Endothelial cell of umbilical vein (primary cell): ENCODE measurements around the gene TRMT2B. TPM values are rescaled to one million over a fixed set of nuclear protein-coding genes. Genes with fewer than 3 reads are reported as not detected.

Source experiments
- BruUV-seq: library from RNA; stranded (reverse); fragments of 400-500 nt; replicated peaks from 2 replicates; lab custom pipeline; 2021; lab: Mats Ljungman, UMichigan
- CTCF ChIA-PET: fragments of 300-600, 350-600 bp; sonication (Branson Sonifier 250); formaldehyde crosslinking; loops from one replicate; lab custom pipeline; 2021; ENCODE audit warnings: antibody characterized with exemption, inconsistent platforms; lab: Charles Lee
- POLR2A ChIA-PET: fragments of 300-600, 350-600 bp; sonication (Branson Sonifier 250); formaldehyde crosslinking; loops from one replicate; lab custom pipeline; 2021; ENCODE audit warnings: antibody characterized with exemption, inconsistent platforms; lab: Charles Lee
- DNase-seq: peaks from one replicate; pipeline ENCODE4 v3.0.0-alpha.2; 2011; ENCODE audit warnings: low read depth, low spot score
- FAIRE-seq: peaks from 2 replicates; lab custom pipeline; 2011; peaks lifted over from hg19 to GRCh38; lab: Jason Lieb, UNC
- H2AFZ ChIP-seq: 2 replicates; pipeline ENCODE4 v1.6.0; 2012; ENCODE audit warnings: low read depth, low read length, control low read depth, inconsistent platforms
- H3K27ac ChIP-seq: 2 replicates; pipeline ENCODE4 v1.5.1; 2011; ENCODE audit warnings: low read depth, mild to moderate bottlenecking, control low read depth, low read length, moderate library complexity; ENCODE audit not compliant: insufficient read depth
- H3K27me3 ChIP-seq, 2 experiments: 2 replicates each; pipeline versions ENCODE4 v1.6.0 to v1.6.1; 2011; ENCODE audit warnings: low read length in 2 of 2, mixed read lengths in 1 of 2; ENCODE audit not compliant: control insufficient read depth in 2 of 2, insufficient read depth in 2 of 2
- H3K36me3 ChIP-seq, 2 experiments: 2 replicates in 1 of 2; 3 replicates in 1 of 2; pipeline ENCODE4 v1.5.1; 2011; ENCODE audit warnings: low read length in 2 of 2, mild to moderate bottlenecking in 1 of 2, moderate library complexity in 1 of 2; ENCODE audit not compliant: control insufficient read depth in 2 of 2, insufficient read depth in 2 of 2; ENCODE audit errors: extremely low read depth in 1 of 2
- H3K4me1 ChIP-seq: 3 replicates; pipeline ENCODE4 v1.5.1; 2011; ENCODE audit warnings: mild to moderate bottlenecking, low read length; ENCODE audit not compliant: control insufficient read depth, insufficient read depth; ENCODE audit errors: extremely low read depth
- H3K4me2 ChIP-seq: 2 replicates; pipeline ENCODE4 v1.6.1; 2011; ENCODE audit warnings: low read length, control low read depth, mixed read lengths; ENCODE audit not compliant: insufficient read depth
- H3K4me3 ChIP-seq, 3 experiments: fragments of 200-600 bp in 1 of 3; sonication (generic), shearing (Covaris generic) in 1 of 3; replicated peaks in 1 of 3; 2 replicates each; pipeline ENCODE4 v1.5.1; 2011 to 2016; ENCODE audit warnings: control low read depth in 3 of 3, low read length in 3 of 3, mild to moderate bottlenecking in 2 of 3, inconsistent platforms in 1 of 3, low read depth in 1 of 3, moderate library complexity in 1 of 3; ENCODE audit not compliant: insufficient read depth in 1 of 3
- H3K79me2 ChIP-seq: 2 replicates; pipeline ENCODE4 v1.6.0; 2012; ENCODE audit warnings: low read length, inconsistent platforms; ENCODE audit not compliant: control insufficient read depth, insufficient read depth
- H3K9ac ChIP-seq: replicated peaks from 2 replicates; pipeline ENCODE3; 2011; ENCODE audit warnings: low read length, control low read depth; ENCODE audit not compliant: insufficient read depth; ENCODE audit errors: extremely low read depth
- H3K9me1 ChIP-seq: replicated peaks from 3 replicates; pipeline ENCODE4 v1.6.0; 2011; ENCODE audit warnings: mild to moderate bottlenecking, low read length; ENCODE audit not compliant: control insufficient read depth, insufficient read depth; ENCODE audit errors: extremely low read depth
- H3K9me3 ChIP-seq: replicated peaks from 2 replicates; pipeline ENCODE4 v1.5.1; 2012; ENCODE audit warnings: low read length, inconsistent platforms; ENCODE audit not compliant: control insufficient read depth, insufficient read depth
- H4K20me1 ChIP-seq: replicated peaks from 2 replicates; pipeline ENCODE3; 2011; ENCODE audit warnings: mild to moderate bottlenecking, low read length; ENCODE audit not compliant: control insufficient read depth, insufficient read depth; ENCODE audit errors: extremely low read depth
- EZH2 ChIP-seq: IDR thresholded peaks from 2 replicates; pipeline ENCODE4 v1.6.1; 2012; ENCODE audit warnings: borderline replicate concordance, low read depth, mild to moderate bottlenecking, moderate library complexity, low read length, inconsistent platforms; ENCODE audit not compliant: severe bottlenecking
- FOS ChIP-seq: IDR thresholded peaks from 2 replicates; pipeline ENCODE4 v1.6.1; 2011; ENCODE audit warnings: mild to moderate bottlenecking, low read length, moderate library complexity, borderline replicate concordance; ENCODE audit not compliant: insufficient read depth
- GATA2 ChIP-seq: IDR thresholded peaks from 2 replicates; pipeline ENCODE4 v1.7.0; 2011; ENCODE audit warnings: low read depth, mild to moderate bottlenecking, moderate library complexity, mixed read lengths, low read length; ENCODE audit not compliant: insufficient read length, insufficient read depth
- JUN ChIP-seq: IDR thresholded peaks from 2 replicates; pipeline ENCODE4 v1.6.1; 2011; ENCODE audit warnings: borderline replicate concordance, low read depth; ENCODE audit not compliant: insufficient read length, insufficient read depth
- MYC ChIP-seq: IDR thresholded peaks from one replicate; pipeline ENCODE4 v1.6.1; 2011; ENCODE audit warnings: mild to moderate bottlenecking, low read depth, low read length
- POLR2A ChIP-seq: IDR thresholded peaks from 2 replicates; pipeline ENCODE4 v1.6.1; 2012; ENCODE audit warnings: low read depth, mild to moderate bottlenecking, control low read depth, low read length
- POLR2AphosphoS5 ChIP-seq: IDR thresholded peaks from 2 replicates; pipeline ENCODE4 v1.6.1; 2012; ENCODE audit warnings: low read depth, mild to moderate bottlenecking, control low read depth, low read length, moderate library complexity; ENCODE audit not compliant: insufficient read depth
- dilution Hi-C: fragments of 300-500 bp; cut with MboI; formaldehyde crosslinking; loops from one replicate; pipeline ENCODE4 v1.15.0; 2019; ENCODE audit warnings: low sequenced_read_pairs; ENCODE audit not compliant: extremely low pct_ligation_motif_present
- intact Hi-C: fragments of 100-400 bp; cut with micrococcal nuclease; formaldehyde crosslinking; loops from one replicate; pipeline ENCODE4 v1.10.0; 2022
- polyA plus RNA-seq, 4 experiments: library from polyadenylated mRNA; depleted of rRNA in 3 of 4; stranded (reverse) in 3 of 4; unstranded in 1 of 4; fragments of >200 nt; gene quantifications; 2 replicates each; pipeline versions ENCODE4 v1.2.1 to v1.2.3, GENCODE V29; 2011 to 2012; ENCODE audit warnings: missing spikeins in 1 of 4
- total RNA-seq: library from RNA; stranded (reverse); gene quantifications from 2 replicates; pipeline ENCODE4 v1.2.3, GENCODE V29; 2021
- TF ChIP-seq, protein P1 (sequence below), 2 donors: IDR thresholded peaks; 1 replicate in 1 of 2; 2 replicates in 1 of 2; pipeline ENCODE4 v1.5.1; 2011; ENCODE audit warnings: low read length in 2 of 2, mild to moderate bottlenecking in 2 of 2, moderate library complexity in 2 of 2, control low read depth in 1 of 2, inconsistent platforms in 1 of 2, low read depth in 1 of 2; ENCODE audit not compliant: insufficient read depth in 1 of 2; ENCODE audit errors: extremely low read depth in 1 of 2
- TF ChIP-seq, protein P2 (sequence below): IDR thresholded peaks from 2 replicates; pipeline ENCODE4 v1.6.1; 2011; ENCODE audit not compliant: insufficient read depth, insufficient read length

TRMT2B gene
- total and polyA plus RNA-seq, 2 donors (not counting 3 experiments of a cell fraction or from before 2014, with no cell fraction given) = 18.3 to 21.3 TPM

DNA sequence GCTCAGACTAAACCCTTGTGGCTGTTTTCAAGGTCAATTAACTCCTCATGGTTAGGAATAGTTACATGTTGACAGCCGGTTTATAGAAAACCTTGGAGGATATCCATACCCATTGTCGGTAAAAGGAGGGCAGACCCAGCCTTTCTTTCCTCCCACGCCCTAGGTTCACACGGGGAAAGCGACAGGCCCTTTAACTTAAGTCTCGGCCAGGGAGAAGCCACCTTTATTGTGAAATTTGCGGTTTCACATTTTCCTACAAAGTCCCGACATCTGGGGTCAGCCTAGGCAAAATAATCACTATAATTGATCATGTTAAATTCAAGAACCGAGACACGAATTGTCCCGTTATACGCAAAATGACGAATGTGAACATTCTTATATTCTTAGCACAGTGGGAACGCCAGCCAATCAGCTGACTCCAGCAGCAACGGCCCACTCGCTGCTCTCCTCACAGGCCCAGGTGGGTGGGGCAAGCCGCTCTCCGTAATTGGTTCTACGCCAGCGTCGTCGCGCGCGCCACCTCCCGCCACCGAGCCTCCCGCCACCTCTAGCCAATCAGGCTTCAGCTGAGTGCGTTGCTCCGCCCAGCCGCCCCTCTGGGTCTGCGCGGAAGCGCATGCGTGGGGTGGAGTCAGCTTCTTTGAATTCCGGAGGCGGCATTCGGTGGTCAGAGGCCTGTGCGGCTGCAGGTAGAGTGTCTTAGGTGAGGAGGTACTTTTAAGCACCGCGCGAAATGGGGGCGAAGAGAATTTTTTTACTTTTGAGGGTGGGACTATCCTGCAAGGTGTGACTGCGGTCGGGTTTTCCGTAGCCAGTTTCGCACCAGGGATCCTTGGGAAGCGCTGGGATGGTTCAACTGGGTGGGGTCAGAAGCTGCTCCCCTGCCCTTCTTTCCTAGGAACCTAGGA, 45.9 kb upstream of the TRMT2B start, which contains the start of gene CENPI:
Gene CENPI, plus strand, starts transcription at position 659 of the 908 bp plus-strand sequence. CDS start 2,867 bp downstream, outside the sequence.
- DNase-seq = peak; percentile 96
- no peaks in the 10 kb centered on the region for H4K20me1 ChIP-seq
- H3K9ac ChIP-seq = peak within 1 kb of the TSS; percentile 88
- CTCF ChIA-PET = interaction anchor here (0.6 to 1.2 kb wide), 3 partner anchors 40 to 196 kb away, joined by 3 read pairs; no protein-coding TSS in a partner anchor
- TSS peak; percentile 98 for BruUV-seq
- H3K4me1 ChIP-seq = peaks cover 4% of the 10 kb centered on the region
- intact Hi-C loops (loop anchor here (1.0 kb wide), 2 partner anchors 40 to 202 kb away; no protein-coding TSS in a partner anchor), dilution Hi-C loops (no loop called here)
- no peaks in the 10 kb centered on the region for H3K27me3 ChIP-seq
- POLR2A ChIA-PET = interaction anchor here (0.5 to 1.1 kb wide), 5 partner anchors 11 to 888 kb away, joined by 3 to 12 read pairs (median 5); partner anchors contain the start of gene TMEM35A
- TF ChIP-seq FOS = no peak
- no peak for TF ChIP-seq EZH2
- peak; percentile 18 for TF ChIP-seq POLR2AphosphoS5
- TF ChIP-seq POLR2A = peak; percentile 79
- H3K9me1 ChIP-seq = no peaks in the 10 kb centered on the region
- peaks cover 33% of the 10 kb centered on the region for H3K79me2 ChIP-seq
- peak within 1 kb of the TSS; percentile 83 for H3K4me2 ChIP-seq
- peak; percentile 100 for FAIRE-seq
- H2AFZ ChIP-seq = peak within 1 kb of the TSS; percentile 42
- peak within 1 kb of the TSS; percentile 80 for H3K27ac ChIP-seq
- H3K4me3 ChIP-seq = peak within 1 kb of the TSS; percentile 47 to 83 (median 67)
- no peaks in the 10 kb centered on the region for H3K9me3 ChIP-seq
- H3K36me3 ChIP-seq = no peaks in the 10 kb centered on the region

DNA sequence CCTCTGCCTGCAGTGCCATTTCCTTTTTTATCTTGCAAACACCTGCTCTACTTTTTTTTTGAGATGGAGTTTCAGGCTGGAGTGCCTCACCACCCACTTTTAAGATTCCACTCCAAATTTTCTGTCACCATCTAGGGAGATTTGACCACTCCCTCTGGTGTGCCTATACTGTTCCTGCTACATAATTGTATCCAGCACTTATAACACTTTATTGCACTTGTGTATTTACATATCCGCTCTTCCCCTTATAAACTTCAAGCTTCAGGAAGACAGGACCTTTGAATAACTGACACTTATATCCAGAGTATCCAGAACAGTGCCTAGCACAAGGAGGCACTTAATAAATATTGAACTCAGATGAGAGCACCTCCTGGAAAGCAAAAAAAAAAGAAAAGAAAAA, 39.9 kb upstream of the TRMT2B start:
- Histone ChIP-seq H3K4me1 (peaks cover 3% of the 10 kb centered on the region), H3K27ac (no peak overlapping the region), H3K9me3 (no peaks in the 10 kb centered on the region), H3K9me1 (no peaks in the 10 kb centered on the region), H3K9ac (no peak overlapping the region), H2AFZ (no peak overlapping the region), H3K27me3 (no peaks in the 10 kb centered on the region), H4K20me1 (no peaks in the 10 kb centered on the region), H3K36me3 (no peaks in the 10 kb centered on the region), H3K4me2 (no peak overlapping the region), H3K79me2 (no peaks in the 10 kb centered on the region), H3K4me3 (no peak overlapping the region)
- CTCF ChIA-PET = no interaction called here
- DNase-seq (no peak), FAIRE-seq (no peak)
- POLR2A ChIA-PET = no interaction called here
- TF ChIP-seq JUN = no peak
- TF ChIP-seq POLR2A = no peak
- TF ChIP-seq EZH2 = no peak
- TF ChIP-seq, protein P1, sequence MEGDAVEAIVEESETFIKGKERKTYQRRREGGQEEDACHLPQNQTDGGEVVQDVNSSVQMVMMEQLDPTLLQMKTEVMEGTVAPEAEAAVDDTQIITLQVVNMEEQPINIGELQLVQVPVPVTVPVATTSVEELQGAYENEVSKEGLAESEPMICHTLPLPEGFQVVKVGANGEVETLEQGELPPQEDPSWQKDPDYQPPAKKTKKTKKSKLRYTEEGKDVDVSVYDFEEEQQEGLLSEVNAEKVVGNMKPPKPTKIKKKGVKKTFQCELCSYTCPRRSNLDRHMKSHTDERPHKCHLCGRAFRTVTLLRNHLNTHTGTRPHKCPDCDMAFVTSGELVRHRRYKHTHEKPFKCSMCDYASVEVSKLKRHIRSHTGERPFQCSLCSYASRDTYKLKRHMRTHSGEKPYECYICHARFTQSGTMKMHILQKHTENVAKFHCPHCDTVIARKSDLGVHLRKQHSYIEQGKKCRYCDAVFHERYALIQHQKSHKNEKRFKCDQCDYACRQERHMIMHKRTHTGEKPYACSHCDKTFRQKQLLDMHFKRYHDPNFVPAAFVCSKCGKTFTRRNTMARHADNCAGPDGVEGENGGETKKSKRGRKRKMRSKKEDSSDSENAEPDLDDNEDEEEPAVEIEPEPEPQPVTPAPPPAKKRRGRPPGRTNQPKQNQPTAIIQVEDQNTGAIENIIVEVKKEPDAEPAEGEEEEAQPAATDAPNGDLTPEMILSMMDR (IDR thresholded peaks at IDR 0.05; ENCODE audit: extremely low read depth in 1 of 2, insufficient read depth in 1 of 2, low read depth in 1 of 2, low read length in 2 of 2) = no peak
- no peak for TF ChIP-seq GATA2
- TF ChIP-seq MYC = no peak
- TF ChIP-seq FOS = no peak
- TF ChIP-seq POLR2AphosphoS5 = no peak
- TF ChIP-seq, protein P2, sequence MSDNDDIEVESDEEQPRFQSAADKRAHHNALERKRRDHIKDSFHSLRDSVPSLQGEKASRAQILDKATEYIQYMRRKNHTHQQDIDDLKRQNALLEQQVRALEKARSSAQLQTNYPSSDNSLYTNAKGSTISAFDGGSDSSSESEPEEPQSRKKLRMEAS = no peak
- dilution Hi-C loops (no loop called here), intact Hi-C loops (no loop called here)
- BruUV-seq = no TSS peak
